ENCODE measurements around the gene EPHA5. TPM values are rescaled to one million over a fixed set of nuclear protein-coding genes. Genes with fewer than 3 reads are reported as not detected.
"Not testable (repeated sequence)": the region's sequence is repeated elsewhere in the genome, so short reads cannot be mapped to it uniquely, and the experiment has no call there.

The EPHA5 gene
- total and polyA plus RNA-seq, 4 donors, result 0.10 to 0.39 TPM; not detected in 2

DNA sequence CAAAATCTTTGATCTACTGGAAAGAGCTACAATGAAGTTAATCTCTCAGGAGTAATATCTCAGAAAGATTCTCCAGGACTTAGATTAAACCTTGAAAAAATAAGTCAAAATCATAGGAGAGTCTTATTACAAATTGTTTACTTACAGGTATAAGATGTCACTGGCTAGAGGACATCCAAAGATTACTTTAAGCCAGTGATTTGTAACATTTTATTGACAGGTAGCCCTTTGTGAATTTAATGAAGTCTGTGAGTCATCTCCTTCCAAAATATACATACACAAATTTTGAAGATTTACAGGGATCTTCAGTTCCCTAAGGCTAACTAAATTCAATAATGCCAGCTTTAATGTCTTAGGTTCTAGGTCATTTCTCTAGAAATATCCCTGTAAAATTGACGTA is 359.7 kb downstream of the EPHA5 start:
- H3K9me3 ChIP-seq (ENCODE audit: control insufficient read depth, low read length), result no peaks in the 10 kb centered on the region
- H3K36me3 ChIP-seq (ENCODE audit: control insufficient read depth in 1 of 2, insufficient read depth in 2 of 2, low read length in 1 of 2), result no peaks in the 10 kb centered on the region
- ATAC-seq (ENCODE audit: low FRiP score) (no peak), DNase-seq (no peak)
- H3K4me1 ChIP-seq (ENCODE audit: control insufficient read depth in 1 of 2, insufficient read depth in 2 of 2, low read length in 2 of 2), result no peaks in the 10 kb centered on the region
- intact Hi-C loops (cut with DNase I), result no loop called here
- 73 to 88% methylated on average over 1 of the region's 1 CpG for WGBS, 2 donors
- no peak overlapping the region for H3K27ac ChIP-seq (ENCODE audit: low read depth in 1 of 2, low read length in 2 of 2)
- H3K4me3 ChIP-seq (ENCODE audit: low read length in 2 of 2), result no peak overlapping the region
- H3K27me3 ChIP-seq (ENCODE audit: control insufficient read depth in 1 of 2, insufficient read depth in 2 of 2, low read length in 1 of 2), result no peaks in the 10 kb centered on the region

- DNase-seq; H3K4me1 ChIP-seq (ENCODE audit: control insufficient read depth in 1 of 2, insufficient read depth in 2 of 2, low read length in 2 of 2); H3K36me3 ChIP-seq (ENCODE audit: control insufficient read depth in 1 of 2, insufficient read depth in 2 of 2, low read length in 1 of 2); ATAC-seq (ENCODE audit: low FRiP score); H3K27ac ChIP-seq (ENCODE audit: low read depth in 1 of 2, low read length in 2 of 2); intact Hi-C loops (cut with DNase I); H3K9me3 ChIP-seq (ENCODE audit: control insufficient read depth, low read length); H3K4me3 ChIP-seq (ENCODE audit: low read length in 2 of 2); H3K27me3 ChIP-seq (ENCODE audit: control insufficient read depth in 1 of 2, insufficient read depth in 2 of 2, low read length in 1 of 2): not testable (repeated sequence)
- 90 to 91% methylated on average over 8 of the region's 8 CpGs for WGBS, 2 donors
Measured at GRCh38 chr4:65308626-65309025, 361.7 kb downstream of the EPHA5 start.

GRCh38 chr4:65302145-65302544 is 368.1 kb downstream of the EPHA5 start:
- ATAC-seq (ENCODE audit: low FRiP score), result no peak
- no peaks in the 10 kb centered on the region for H3K4me1 ChIP-seq (ENCODE audit: control insufficient read depth in 1 of 2, insufficient read depth in 2 of 2, low read length in 2 of 2)
- H3K36me3 ChIP-seq (ENCODE audit: control insufficient read depth in 1 of 2, insufficient read depth in 2 of 2, low read length in 1 of 2), result no peaks in the 10 kb centered on the region
- H3K27me3 ChIP-seq (ENCODE audit: control insufficient read depth in 1 of 2, insufficient read depth in 2 of 2, low read length in 1 of 2), result no peaks in the 10 kb centered on the region
- H3K9me3 ChIP-seq (ENCODE audit: control insufficient read depth, low read length), result no peaks in the 10 kb centered on the region
- H3K4me3 ChIP-seq (ENCODE audit: low read length in 2 of 2), result no peak overlapping the region
- intact Hi-C loops (cut with DNase I), result no loop called here
- WGBS, 2 donors, result 15 to 16% methylated on average over 1 of the region's 1 CpG
- no peak for DNase-seq
- no peak overlapping the region for H3K27ac ChIP-seq (ENCODE audit: low read depth in 1 of 2, low read length in 2 of 2)

DNA sequence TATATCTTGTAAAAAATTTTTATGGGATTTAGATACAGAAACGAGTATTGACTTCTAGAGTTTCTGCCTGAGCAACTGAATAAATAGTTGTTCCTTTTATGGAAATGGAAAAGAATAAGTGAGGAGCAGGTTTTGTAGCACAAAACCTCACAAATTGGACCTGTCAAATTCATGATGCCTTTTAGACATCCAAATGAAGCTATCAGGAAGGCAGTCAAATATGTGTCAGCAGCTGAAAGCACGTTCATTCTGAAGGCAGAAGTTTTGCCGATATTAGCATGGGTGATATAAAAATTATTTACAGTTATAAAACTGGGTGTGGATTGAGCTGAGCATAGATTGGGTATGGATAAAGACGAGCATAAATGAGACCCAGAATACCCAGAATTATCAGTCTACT is 374.0 kb downstream of the EPHA5 start:
- no peak for ATAC-seq (ENCODE audit: low FRiP score)
- H3K36me3 ChIP-seq (ENCODE audit: control insufficient read depth in 1 of 2, insufficient read depth in 2 of 2, low read length in 1 of 2), result no peaks in the 10 kb centered on the region
- 68 to 70% methylated on average over 4 of the region's 4 CpGs for WGBS, 2 donors
- intact Hi-C loops (cut with DNase I), result no loop called here
- H3K27me3 ChIP-seq (ENCODE audit: control insufficient read depth in 1 of 2, insufficient read depth in 2 of 2, low read length in 1 of 2), result no peaks in the 10 kb centered on the region
- H3K27ac ChIP-seq (ENCODE audit: low read depth in 1 of 2, low read length in 2 of 2), result no peak overlapping the region
- no peaks in the 10 kb centered on the region for H3K4me1 ChIP-seq (ENCODE audit: control insufficient read depth in 1 of 2, insufficient read depth in 2 of 2, low read length in 2 of 2)
- H3K4me3 ChIP-seq (ENCODE audit: low read length in 2 of 2), result no peak overlapping the region
- DNase-seq, result no peak
- no peaks in the 10 kb centered on the region for H3K9me3 ChIP-seq (ENCODE audit: control insufficient read depth, low read length)

- Histone ChIP-seq H3K36me3 (ENCODE audit: control insufficient read depth in 1 of 2, insufficient read depth in 2 of 2, low read length in 1 of 2) (no peaks in the 10 kb centered on the region), H3K27ac (ENCODE audit: low read depth in 1 of 2, low read length in 2 of 2) (no peak overlapping the region), H3K27me3 (ENCODE audit: control insufficient read depth in 1 of 2, insufficient read depth in 2 of 2, low read length in 1 of 2) (no peaks in the 10 kb centered on the region), H3K4me1 (ENCODE audit: control insufficient read depth in 1 of 2, insufficient read depth in 2 of 2, low read length in 2 of 2) (no peaks in the 10 kb centered on the region), H3K4me3 (ENCODE audit: low read length in 2 of 2) (no peak overlapping the region), H3K9me3 (ENCODE audit: control insufficient read depth, low read length) (peaks cover 2% of the 10 kb centered on the region)
- 53 to 66% methylated on average over 3 of the region's 3 CpGs for WGBS, 2 donors
- ATAC-seq (ENCODE audit: low FRiP score) (no peak), DNase-seq (no peak)
- intact Hi-C loops (cut with DNase I), result no loop called here
Measured at GRCh38 chr4:65287071-65287470, 383.2 kb downstream of the EPHA5 start.

Measured in aorta (tissue), 5 donors.